A673 (cell line): ENCODE data around the gene SOX5. TPM values are rescaled to one million over a fixed set of nuclear protein-coding genes. Genes with fewer than 3 reads are reported as not detected.

Experiments used
- BruUV-seq: library from RNA; stranded (reverse); fragments of 400-500 nt; replicated peaks from 2 replicates; lab custom pipeline; 2021; lab: Mats Ljungman, UMichigan
- CTCF ChIA-PET: fragments of 300-600 bp; sonication (Branson Sonifier 250); formaldehyde crosslinking; loops from one replicate; lab custom pipeline; 2022; ENCODE audit warnings: antibody characterized with exemption; lab: Charles Lee
- POLR2A ChIA-PET: fragments of 300-600 bp; sonication (Branson Sonifier 250); formaldehyde crosslinking; loops from one replicate; lab custom pipeline; 2022; ENCODE audit warnings: antibody characterized with exemption; ENCODE audit not compliant: low non-redundant PET; lab: Charles Lee
- DNase-seq: peaks from one replicate; pipeline ENCODE4 v3.0.0-alpha.2; 2015; ENCODE audit warnings: low spot score
- H3K27ac ChIP-seq: fragments of 200-600 bp; sonication (generic); 2 replicates; pipeline ENCODE4 v1.5.1; 2016; ENCODE audit warnings: mixed run types, low read depth, mild to moderate bottlenecking, mixed read lengths, antibody characterized with exemption, low read length; ENCODE audit not compliant: poor library complexity, severe bottlenecking
- H3K27me3 ChIP-seq: fragments of 200-600 bp; sonication (generic); replicated peaks from 2 replicates; pipeline ENCODE4 v1.6.1; 2017; ENCODE audit warnings: mixed run types, low read depth, mild to moderate bottlenecking, mixed read lengths, antibody characterized with exemption, low read length; ENCODE audit not compliant: insufficient read depth, poor library complexity
- H3K36me3 ChIP-seq: fragments of 200-600 bp; sonication (generic); 2 replicates; pipeline ENCODE4 v1.6.1; 2016; ENCODE audit warnings: mixed run types, mild to moderate bottlenecking, mixed read lengths, antibody characterized with exemption, low read length; ENCODE audit not compliant: insufficient read depth, poor library complexity, severe bottlenecking
- H3K4me1 ChIP-seq: fragments of 200-600 bp; sonication (generic); 2 replicates; pipeline ENCODE4 v1.6.1; 2017; ENCODE audit warnings: mixed run types, mild to moderate bottlenecking, mixed read lengths, antibody characterized with exemption, low read length; ENCODE audit not compliant: insufficient read depth, poor library complexity, severe bottlenecking
- H3K4me3 ChIP-seq: fragments of 200-600 bp; sonication (generic); 2 replicates; pipeline ENCODE4 v1.5.1; 2016; ENCODE audit warnings: low read depth, mixed run types, mild to moderate bottlenecking, mixed read lengths, low read length; ENCODE audit not compliant: poor library complexity, severe bottlenecking
- H3K9me3 ChIP-seq: fragments of 200-600 bp; sonication (generic); 2 replicates; pipeline ENCODE4 v1.6.1; 2016; ENCODE audit warnings: mixed run types, low read depth, mild to moderate bottlenecking, mixed read lengths, antibody characterized with exemption, low read length; ENCODE audit not compliant: poor library complexity, severe bottlenecking
- EZH2 ChIP-seq: fragments of 200-600 bp; sonication (generic); IDR thresholded peaks from 2 replicates; pipeline ENCODE4 v1.6.1; 2017; ENCODE audit warnings: borderline replicate concordance, low read depth, mild to moderate bottlenecking, mixed read lengths, antibody characterized with exemption, low read length; ENCODE audit not compliant: poor library complexity, severe bottlenecking
- intact Hi-C: fragments of 100-400 bp; cut with micrococcal nuclease; formaldehyde crosslinking; loops from one replicate; pipeline ENCODE4 v1.10.0; 2022; ENCODE audit not compliant: unreplicated experiment
- total RNA-seq: library from RNA; stranded (reverse); gene quantifications from 2 replicates; pipeline ENCODE4 v1.2.3, GENCODE V29; 2021
- TF ChIP-seq, protein P1 (sequence below): fragments of 300-800, 200-600 bp; sonication (generic); conservative IDR thresholded peaks from 2 replicates; pipeline ENCODE4 v1.5.1; 2017; ENCODE audit warnings: low read depth, mild to moderate bottlenecking, antibody characterized with exemption, low read length, moderate library complexity, mixed read lengths

Gene SOX5
- total RNA-seq, 1 experiment from 2014 or later = 11.9 TPM

DNA sequence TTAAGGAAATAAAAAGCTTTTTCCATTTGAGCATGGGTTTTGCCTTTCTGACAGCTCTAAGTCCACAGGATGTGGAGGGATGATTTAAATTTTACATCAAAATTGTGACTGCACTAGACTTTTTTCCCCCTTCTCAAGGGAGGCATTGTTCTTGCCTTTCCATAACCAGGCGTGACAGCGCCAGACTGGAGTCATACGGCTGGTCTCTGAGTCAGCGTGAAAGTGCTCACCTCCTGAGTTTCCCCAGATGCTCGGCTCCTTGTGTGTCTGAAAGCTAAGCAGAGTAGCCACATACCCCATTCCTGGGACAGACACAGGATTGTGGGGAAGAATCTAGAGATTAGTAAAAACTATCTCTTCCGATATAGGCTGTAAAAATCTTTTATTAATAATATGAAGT lies 43.1 kb downstream of the SOX5 start:
- intact Hi-C loops = no loop called here
- BruUV-seq = no TSS peak
- H3K4me1 ChIP-seq = no peaks in the 10 kb centered on the region
- POLR2A ChIA-PET = no interaction called here
- H3K36me3 ChIP-seq = no peaks in the 10 kb centered on the region
- no peaks in the 10 kb centered on the region for H3K9me3 ChIP-seq
- H3K27me3 ChIP-seq = no peaks in the 10 kb centered on the region
- H3K4me3 ChIP-seq = no peak overlapping the region
- DNase-seq = peak; percentile 55
- H3K27ac ChIP-seq = no peak overlapping the region
- CTCF ChIA-PET = no interaction called here
- TF ChIP-seq EZH2 = no peak
- TF ChIP-seq, protein P1, sequence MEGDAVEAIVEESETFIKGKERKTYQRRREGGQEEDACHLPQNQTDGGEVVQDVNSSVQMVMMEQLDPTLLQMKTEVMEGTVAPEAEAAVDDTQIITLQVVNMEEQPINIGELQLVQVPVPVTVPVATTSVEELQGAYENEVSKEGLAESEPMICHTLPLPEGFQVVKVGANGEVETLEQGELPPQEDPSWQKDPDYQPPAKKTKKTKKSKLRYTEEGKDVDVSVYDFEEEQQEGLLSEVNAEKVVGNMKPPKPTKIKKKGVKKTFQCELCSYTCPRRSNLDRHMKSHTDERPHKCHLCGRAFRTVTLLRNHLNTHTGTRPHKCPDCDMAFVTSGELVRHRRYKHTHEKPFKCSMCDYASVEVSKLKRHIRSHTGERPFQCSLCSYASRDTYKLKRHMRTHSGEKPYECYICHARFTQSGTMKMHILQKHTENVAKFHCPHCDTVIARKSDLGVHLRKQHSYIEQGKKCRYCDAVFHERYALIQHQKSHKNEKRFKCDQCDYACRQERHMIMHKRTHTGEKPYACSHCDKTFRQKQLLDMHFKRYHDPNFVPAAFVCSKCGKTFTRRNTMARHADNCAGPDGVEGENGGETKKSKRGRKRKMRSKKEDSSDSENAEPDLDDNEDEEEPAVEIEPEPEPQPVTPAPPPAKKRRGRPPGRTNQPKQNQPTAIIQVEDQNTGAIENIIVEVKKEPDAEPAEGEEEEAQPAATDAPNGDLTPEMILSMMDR = no peak

DNA sequence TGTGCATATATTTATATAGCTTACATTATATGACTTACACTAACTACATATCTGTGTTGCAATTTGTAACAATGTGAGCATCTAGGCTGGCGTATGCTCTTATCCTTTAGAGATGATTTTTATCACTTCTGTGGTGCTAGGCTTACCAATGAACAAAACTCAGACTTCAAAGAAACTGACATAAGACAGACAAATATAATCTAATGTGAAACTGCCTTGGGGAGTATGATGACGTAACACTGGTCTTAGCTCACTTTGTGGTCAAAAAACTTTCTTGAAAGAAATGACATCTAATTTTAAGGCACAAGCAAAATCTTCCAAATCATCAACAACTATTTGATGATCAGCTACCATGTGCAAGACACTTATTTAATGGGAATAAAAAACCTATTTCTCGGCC lies 50.0 kb downstream of the SOX5 start:
- H3K36me3 ChIP-seq = no peaks in the 10 kb centered on the region
- intact Hi-C loops = no loop called here
- H3K27me3 ChIP-seq = no peaks in the 10 kb centered on the region
- no peaks in the 10 kb centered on the region for H3K4me1 ChIP-seq
- CTCF ChIA-PET = no interaction called here
- POLR2A ChIA-PET = no interaction called here
- TF ChIP-seq, protein P1 = no peak
- no peak for TF ChIP-seq EZH2
- DNase-seq = no peak
- H3K27ac ChIP-seq = no peak overlapping the region
- no TSS peak for BruUV-seq
- H3K4me3 ChIP-seq = no peak overlapping the region
- no peaks in the 10 kb centered on the region for H3K9me3 ChIP-seq

DNA sequence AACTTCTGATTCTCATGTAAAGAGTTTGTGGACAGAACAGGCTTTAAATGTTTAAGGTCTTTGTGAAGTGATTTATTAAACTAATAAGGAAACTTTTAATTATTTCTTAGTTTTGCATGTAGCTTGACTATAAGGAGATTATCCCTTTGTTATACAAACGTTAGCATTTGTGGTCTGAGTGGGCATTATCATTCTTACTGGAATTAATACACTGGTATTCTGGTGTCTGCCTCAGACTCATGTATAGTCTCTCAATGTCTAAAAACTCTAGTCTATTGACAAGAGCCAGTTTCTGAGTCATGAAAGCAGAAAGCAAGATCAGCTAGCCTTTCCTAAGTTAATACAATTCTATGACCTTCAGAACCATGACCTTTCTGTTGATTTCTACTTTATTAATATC lies 51.3 kb downstream of the SOX5 start:
- no peak overlapping the region for H3K27ac ChIP-seq
- CTCF ChIA-PET = no interaction called here
- TF ChIP-seq EZH2 = no peak
- TF ChIP-seq, protein P1 = no peak

More for the DNA sequence above, 51.3 kb downstream of the SOX5 start:
- Histone ChIP-seq H3K36me3 (no peaks in the 10 kb centered on the region), H3K4me1 (no peaks in the 10 kb centered on the region), H3K4me3 (no peak overlapping the region), H3K9me3 (no peaks in the 10 kb centered on the region), H3K27me3 (no peaks in the 10 kb centered on the region)
- no TSS peak for BruUV-seq
- DNase-seq = no peak
- POLR2A ChIA-PET = no interaction called here
- intact Hi-C loops = no loop called here
